ENCODE measurements around the gene TRIM17.

Gene TRIM17

DNA sequence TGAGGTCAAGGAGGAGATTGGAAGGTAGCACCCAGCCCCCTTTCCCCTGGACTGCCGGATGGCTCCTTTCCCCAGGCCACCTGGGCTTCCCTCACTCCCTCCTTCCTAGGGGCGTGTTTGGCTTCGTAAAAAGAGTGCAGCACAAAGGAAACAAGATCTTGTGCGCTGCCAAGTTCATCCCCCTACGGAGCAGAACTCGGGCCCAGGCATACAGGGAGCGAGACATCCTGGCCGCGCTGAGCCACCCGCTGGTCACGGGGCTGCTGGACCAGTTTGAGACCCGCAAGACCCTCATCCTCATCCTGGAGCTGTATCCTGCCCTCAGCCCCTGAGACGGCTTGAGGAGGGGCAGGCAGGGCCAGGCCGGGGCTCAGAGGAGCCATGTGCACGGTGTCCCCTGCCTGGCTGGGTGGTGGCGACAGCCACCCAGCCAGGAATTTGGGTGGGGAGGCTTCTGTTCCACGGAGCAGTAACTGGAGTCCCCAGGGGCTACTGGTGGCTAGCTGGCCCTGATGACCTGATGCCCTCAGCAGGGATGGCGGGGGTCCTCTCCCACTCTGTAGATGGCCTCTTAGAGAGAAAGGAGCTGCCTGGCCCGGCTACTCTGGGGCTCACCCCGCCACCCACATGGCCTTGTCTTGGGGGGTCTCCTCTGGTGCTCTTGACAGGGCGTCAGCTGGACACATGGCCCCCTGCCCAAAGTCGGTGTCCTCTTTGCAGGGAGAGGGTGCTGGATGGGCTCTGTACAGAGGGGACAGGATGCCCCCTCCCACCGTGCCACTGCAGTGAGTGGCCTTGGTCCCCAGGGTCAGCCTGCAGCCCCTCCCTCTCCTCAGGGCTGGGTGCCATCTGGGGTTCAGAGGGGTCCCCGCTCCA is 49.6 kb downstream of the TRIM17 start:
- Histone ChIP-seq H3K4me1 (ENCODE audit: control insufficient read depth in 1 of 2, insufficient read depth in 2 of 2, low read length in 2 of 2) (peaks cover 0 to 3% of the 10 kb centered on the region in 2 donors), H3K36me3 (ENCODE audit: control insufficient read depth in 1 of 2, insufficient read depth in 2 of 2, low read length in 2 of 2) (no peaks in the 10 kb centered on the region), H3K9me3 (ENCODE audit: control insufficient read depth in 1 of 2, low read length in 2 of 2) (no peaks in the 10 kb centered on the region), H3K27ac (ENCODE audit: low read depth, low read length) (no peak overlapping the region), H3K27me3 (ENCODE audit: control insufficient read depth in 1 of 2, insufficient read depth in 2 of 2, low read length in 2 of 2) (peaks cover 6 to 15% of the 10 kb centered on the region in 2 donors), H3K4me3 (ENCODE audit: low read depth in 1 of 2, low read length in 2 of 2) (no peak overlapping the region), H3K9ac (ENCODE audit: low read depth in 1 of 2, low read length in 2 of 2) (no peak overlapping the region)

DNA sequence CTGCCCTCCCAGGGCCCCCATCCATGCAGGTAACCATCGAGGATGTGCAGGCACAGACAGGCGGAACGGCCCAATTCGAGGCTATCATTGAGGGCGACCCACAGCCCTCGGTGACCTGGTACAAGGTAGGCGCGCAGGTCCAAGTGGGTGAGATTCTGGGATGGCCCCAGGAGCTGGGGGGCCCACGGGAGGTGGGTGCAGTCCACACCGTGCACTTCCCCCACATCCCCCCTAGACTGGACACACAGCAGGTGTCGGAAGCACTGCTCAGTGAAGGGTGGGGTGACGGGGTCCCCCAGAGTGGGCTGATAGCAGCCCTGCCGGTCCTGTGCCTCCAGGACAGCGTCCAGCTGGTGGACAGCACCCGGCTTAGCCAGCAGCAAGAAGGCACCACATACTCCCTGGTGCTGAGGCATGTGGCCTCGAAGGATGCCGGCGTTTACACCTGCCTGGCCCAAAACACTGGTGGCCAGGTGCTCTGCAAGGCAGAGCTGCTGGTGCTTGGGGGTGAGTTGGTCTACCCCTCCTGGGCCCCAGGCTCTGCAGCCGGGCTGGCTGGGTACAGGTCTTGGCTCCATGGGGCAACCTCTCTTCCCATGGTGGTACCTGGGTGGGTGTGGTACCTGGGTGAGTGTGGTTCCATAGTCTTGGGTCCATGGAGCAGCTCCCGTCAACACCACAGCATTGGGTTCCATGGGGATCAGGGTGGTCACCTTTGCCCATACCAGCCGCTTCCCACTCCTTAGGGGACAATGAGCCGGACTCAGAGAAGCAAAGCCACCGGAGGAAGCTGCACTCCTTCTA is 50.4 kb downstream of the TRIM17 start:
- H3K27ac ChIP-seq (ENCODE audit: low read depth, low read length) = no peak overlapping the region
- no peaks in the 10 kb centered on the region for H3K36me3 ChIP-seq (ENCODE audit: control insufficient read depth in 1 of 2, insufficient read depth in 2 of 2, low read length in 2 of 2)
- no peaks in the 10 kb centered on the region for H3K9me3 ChIP-seq (ENCODE audit: control insufficient read depth in 1 of 2, low read length in 2 of 2)

DNA sequence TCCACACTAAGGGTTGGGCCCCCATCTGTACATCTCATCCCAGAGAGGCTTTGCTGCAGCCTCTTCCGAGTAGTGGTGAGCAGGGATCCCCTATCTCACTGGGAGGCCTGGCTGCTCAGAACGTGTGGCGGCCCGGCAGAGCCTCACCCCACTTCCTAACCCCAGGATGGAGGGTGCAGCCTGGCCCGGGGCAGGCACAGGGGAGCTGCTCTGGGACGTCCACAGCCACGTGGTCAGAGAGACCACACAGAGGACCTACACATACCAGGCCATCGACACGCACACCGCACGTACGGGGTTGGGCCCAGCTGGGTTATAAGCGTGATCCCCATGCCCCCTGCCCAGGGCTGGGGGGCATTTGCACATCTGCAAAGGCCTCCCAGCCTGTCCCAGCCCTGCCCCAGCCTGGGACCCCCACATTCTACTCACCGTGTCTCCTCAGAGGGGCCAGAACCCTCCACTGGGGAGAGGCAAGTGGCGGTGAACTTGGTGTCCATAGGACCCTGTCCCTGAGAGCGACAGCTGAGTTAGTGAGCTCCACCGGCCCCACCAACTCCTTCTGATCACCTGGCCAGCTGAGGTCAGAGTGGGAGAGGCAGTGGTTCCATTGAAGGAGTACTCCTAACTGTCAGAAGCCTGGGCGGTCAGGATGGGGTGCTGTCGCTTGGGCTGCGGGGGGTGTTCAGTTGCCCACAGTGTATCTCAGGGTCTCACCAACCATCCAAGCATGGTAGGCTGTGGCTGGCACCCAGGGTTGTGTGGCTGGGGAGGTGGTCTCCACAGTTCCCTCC is 51.2 kb downstream of the TRIM17 start:
- Histone ChIP-seq H3K4me1 (ENCODE audit: control insufficient read depth in 1 of 2, insufficient read depth in 2 of 2, low read length in 2 of 2) (no peaks in the 10 kb centered on the region), H3K9ac (ENCODE audit: low read depth in 1 of 2, low read length in 2 of 2) (no peak overlapping the region), H3K27me3 (ENCODE audit: control insufficient read depth in 1 of 2, insufficient read depth in 2 of 2, low read length in 2 of 2) (peaks cover under 1 to 15% of the 10 kb centered on the region in 2 donors), H3K4me3 (ENCODE audit: low read depth in 1 of 2, low read length in 2 of 2) (no peak overlapping the region), H3K9me3 (ENCODE audit: control insufficient read depth in 1 of 2, low read length in 2 of 2) (no peaks in the 10 kb centered on the region), H3K36me3 (ENCODE audit: control insufficient read depth in 1 of 2, insufficient read depth in 2 of 2, low read length in 2 of 2) (no peaks in the 10 kb centered on the region), H3K27ac (ENCODE audit: low read depth, low read length) (no peak overlapping the region)

More for the DNA sequence above, 50.4 kb downstream of the TRIM17 start:
- H3K4me3 ChIP-seq (ENCODE audit: low read depth in 1 of 2, low read length in 2 of 2) = no peak overlapping the region
- H3K27me3 ChIP-seq (ENCODE audit: control insufficient read depth in 1 of 2, insufficient read depth in 2 of 2, low read length in 2 of 2) = peaks cover 6 to 15% of the 10 kb centered on the region in 2 donors
- no peaks in the 10 kb centered on the region for H3K4me1 ChIP-seq (ENCODE audit: control insufficient read depth in 1 of 2, insufficient read depth in 2 of 2, low read length in 2 of 2)
- no peak overlapping the region for H3K9ac ChIP-seq (ENCODE audit: low read depth in 1 of 2, low read length in 2 of 2)

DNA sequence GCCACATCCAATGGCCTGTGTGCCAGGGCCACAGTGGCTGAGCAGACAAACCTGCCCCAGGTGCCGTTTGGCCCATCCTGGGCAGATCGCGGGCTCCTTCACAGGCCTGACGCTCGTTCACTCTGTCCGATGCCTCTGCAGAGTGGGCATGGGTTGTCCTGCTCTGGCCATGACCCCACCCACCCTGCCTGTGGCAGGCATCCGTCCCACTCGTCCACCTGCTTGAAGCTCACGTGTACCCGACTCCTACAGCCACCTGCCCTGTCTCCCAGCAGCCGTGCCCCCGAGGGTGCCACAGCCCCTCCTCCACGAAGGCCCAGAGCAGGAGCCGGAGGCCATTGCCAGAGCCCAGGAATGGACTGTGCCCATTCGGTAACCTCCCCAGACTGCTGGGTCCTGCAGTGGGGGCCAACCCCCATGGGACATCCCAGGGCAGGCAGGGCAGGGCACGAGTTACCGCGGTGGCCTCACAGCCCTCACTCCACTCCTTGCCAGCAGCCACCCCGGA is 51.9 kb downstream of the TRIM17 start:
- no peak overlapping the region for H3K27ac ChIP-seq (ENCODE audit: low read depth, low read length)
- no peaks in the 10 kb centered on the region for H3K4me1 ChIP-seq (ENCODE audit: control insufficient read depth in 1 of 2, insufficient read depth in 2 of 2, low read length in 2 of 2)
- peaks cover 0 to 14% of the 10 kb centered on the region in 2 donors for H3K27me3 ChIP-seq (ENCODE audit: control insufficient read depth in 1 of 2, insufficient read depth in 2 of 2, low read length in 2 of 2)
- no peak overlapping the region for H3K4me3 ChIP-seq (ENCODE audit: low read depth in 1 of 2, low read length in 2 of 2)
- no peaks in the 10 kb centered on the region for H3K9me3 ChIP-seq (ENCODE audit: control insufficient read depth in 1 of 2, low read length in 2 of 2)
- no peaks in the 10 kb centered on the region for H3K36me3 ChIP-seq (ENCODE audit: control insufficient read depth in 1 of 2, insufficient read depth in 2 of 2, low read length in 2 of 2)
- H3K9ac ChIP-seq (ENCODE audit: low read depth in 1 of 2, low read length in 2 of 2) = no peak overlapping the region

DNA sequence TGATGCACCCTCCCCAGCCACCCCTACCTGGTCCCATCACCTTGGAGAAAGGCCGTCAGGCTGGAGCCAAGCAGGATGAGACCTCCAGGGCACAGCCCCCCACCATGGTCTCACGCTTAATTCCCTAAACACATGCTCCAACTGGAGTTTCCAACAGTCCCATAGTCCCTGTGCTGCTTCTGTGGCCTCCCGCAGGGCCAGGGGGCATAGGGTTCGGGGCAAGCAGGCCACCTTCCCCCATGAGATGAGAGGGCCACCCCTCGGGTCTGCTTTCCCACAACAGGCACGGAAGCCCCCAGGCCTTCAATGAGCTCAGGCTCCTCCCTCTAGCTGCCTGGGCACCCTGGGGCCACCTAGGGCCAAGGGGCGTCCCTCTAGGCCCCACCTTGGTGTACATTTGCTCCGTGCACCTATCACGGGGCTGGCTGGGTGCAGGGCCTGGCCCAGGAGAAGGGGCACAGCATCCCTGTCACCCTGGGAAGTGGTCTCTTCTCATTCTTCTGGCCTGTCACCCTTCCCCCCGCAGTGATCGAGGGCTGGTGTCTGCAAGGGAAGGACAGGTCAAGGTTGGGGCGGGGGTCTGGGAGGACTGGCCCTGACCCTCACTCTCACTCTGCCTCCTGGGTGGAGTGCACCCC is 52.5 kb downstream of the TRIM17 start:
- Histone ChIP-seq H3K4me3 (ENCODE audit: low read depth in 1 of 2, low read length in 2 of 2) (no peak overlapping the region), H3K36me3 (ENCODE audit: control insufficient read depth in 1 of 2, insufficient read depth in 2 of 2, low read length in 2 of 2) (no peaks in the 10 kb centered on the region), H3K4me1 (ENCODE audit: control insufficient read depth in 1 of 2, insufficient read depth in 2 of 2, low read length in 2 of 2) (no peaks in the 10 kb centered on the region), H3K27ac (ENCODE audit: low read depth, low read length) (no peak overlapping the region), H3K27me3 (ENCODE audit: control insufficient read depth in 1 of 2, insufficient read depth in 2 of 2, low read length in 2 of 2) (peaks cover 0 to 9% of the 10 kb centered on the region in 2 donors), H3K9ac (ENCODE audit: low read depth in 1 of 2, low read length in 2 of 2) (no peak overlapping the region), H3K9me3 (ENCODE audit: control insufficient read depth in 1 of 2, low read length in 2 of 2) (no peaks in the 10 kb centered on the region)

DNA sequence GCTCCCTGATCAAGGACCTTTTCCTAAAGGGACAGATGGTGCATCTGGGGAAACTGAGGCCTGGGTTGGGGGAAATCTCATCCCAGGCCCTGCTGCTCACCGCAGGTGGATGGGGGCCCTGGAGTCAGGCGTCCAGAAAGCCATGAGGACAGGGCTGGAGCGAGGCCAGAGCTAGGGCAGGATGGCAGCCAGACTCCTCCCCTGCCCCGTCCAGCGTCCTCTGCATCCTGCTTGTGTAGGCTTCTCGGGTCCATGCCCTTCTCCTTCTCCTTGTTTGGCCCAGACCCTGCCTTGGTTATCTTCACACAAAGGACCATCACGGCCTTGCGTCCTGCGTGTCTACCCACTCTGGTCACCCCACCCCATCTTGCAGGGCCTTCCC is 53.0 kb downstream of the TRIM17 start:
- Histone ChIP-seq H3K36me3 (ENCODE audit: control insufficient read depth in 1 of 2, insufficient read depth in 2 of 2, low read length in 2 of 2) (no peaks in the 10 kb centered on the region), H3K4me3 (ENCODE audit: low read depth in 1 of 2, low read length in 2 of 2) (no peak overlapping the region), H3K27ac (ENCODE audit: low read depth, low read length) (no peak overlapping the region), H3K4me1 (ENCODE audit: control insufficient read depth in 1 of 2, insufficient read depth in 2 of 2, low read length in 2 of 2) (no peaks in the 10 kb centered on the region), H3K9me3 (ENCODE audit: control insufficient read depth in 1 of 2, low read length in 2 of 2) (no peaks in the 10 kb centered on the region), H3K27me3 (ENCODE audit: control insufficient read depth in 1 of 2, insufficient read depth in 2 of 2, low read length in 2 of 2) (peaks cover 0 to 6% of the 10 kb centered on the region in 2 donors), H3K9ac (ENCODE audit: low read depth in 1 of 2, low read length in 2 of 2) (no peak overlapping the region)

DNA sequence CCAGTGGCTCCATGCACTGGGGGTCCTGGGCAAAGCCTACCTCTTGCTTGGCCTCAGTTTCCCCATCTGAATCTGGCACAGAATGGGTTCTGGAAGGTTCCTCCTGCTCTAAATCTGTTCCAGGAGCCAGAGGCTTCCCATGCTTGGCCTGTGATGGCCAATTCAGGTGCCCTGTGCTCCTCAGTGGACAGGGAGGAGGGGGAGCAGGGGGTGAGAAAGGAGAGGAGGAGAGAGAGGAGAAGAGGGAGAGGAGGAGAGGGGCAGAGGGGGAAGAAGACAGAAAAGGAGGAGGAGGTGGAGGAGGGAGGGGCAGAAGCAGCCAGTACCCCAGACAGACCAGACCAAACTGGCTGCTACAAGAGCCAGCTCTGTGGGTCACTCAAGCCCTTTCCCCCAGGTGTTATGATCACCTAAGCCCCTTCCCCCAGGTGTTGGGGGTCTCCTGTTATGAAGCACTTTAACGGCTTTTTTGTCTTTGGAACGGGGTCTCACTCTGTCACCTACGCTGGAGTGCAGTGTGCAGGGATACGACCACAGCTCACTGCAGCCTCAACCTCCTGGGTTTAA is 53.7 kb downstream of the TRIM17 start:
- H3K27ac ChIP-seq (ENCODE audit: low read depth, low read length) = no peak overlapping the region
- H3K27me3 ChIP-seq (ENCODE audit: control insufficient read depth in 1 of 2, insufficient read depth in 2 of 2, low read length in 2 of 2) = peaks cover 0 to 6% of the 10 kb centered on the region in 2 donors
- H3K9me3 ChIP-seq (ENCODE audit: control insufficient read depth in 1 of 2, low read length in 2 of 2) = no peaks in the 10 kb centered on the region
- no peaks in the 10 kb centered on the region for H3K4me1 ChIP-seq (ENCODE audit: control insufficient read depth in 1 of 2, insufficient read depth in 2 of 2, low read length in 2 of 2)
- H3K9ac ChIP-seq (ENCODE audit: low read depth in 1 of 2, low read length in 2 of 2) = no peak overlapping the region
- H3K4me3 ChIP-seq (ENCODE audit: low read depth in 1 of 2, low read length in 2 of 2) = no peak overlapping the region
- no peaks in the 10 kb centered on the region for H3K36me3 ChIP-seq (ENCODE audit: control insufficient read depth in 1 of 2, insufficient read depth in 2 of 2, low read length in 2 of 2)

DNA sequence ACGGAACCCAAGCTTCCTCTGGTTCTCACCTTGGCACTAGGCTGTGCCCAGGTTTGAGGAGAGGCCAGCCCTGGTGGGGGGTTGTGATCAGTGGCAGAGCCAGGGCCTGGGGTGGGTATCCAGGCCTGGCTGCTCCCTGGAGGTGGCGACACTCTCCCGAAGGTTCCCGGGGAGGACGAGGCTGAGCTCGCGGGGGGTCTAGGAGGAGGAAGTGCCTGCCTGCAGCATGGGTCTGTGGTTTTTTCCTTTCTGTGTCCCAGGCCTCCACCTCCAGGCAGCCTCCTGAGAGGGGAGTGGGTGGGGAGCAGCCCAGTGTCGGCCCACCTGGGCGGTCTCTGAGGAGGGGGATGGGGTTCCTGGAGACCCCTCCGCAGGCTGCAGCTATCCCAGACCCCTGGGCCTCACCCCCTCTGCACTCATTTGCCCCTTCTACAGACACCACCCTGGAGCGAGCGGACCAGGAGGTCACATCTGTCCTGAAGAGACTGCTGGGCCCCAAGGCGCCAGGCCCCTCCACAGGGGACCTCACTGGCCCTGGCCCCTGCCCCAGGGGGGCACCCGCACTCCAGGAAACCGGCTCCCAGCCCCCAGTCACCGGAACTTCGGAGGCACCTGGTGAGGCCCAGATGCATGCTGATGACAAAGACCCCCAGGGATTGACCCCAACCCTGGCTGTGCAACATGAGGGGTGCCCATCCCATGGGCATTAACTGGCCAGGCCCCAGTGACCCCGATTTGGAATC is 54.3 kb downstream of the TRIM17 start:
- Histone ChIP-seq H3K4me3 (ENCODE audit: low read depth in 1 of 2, low read length in 2 of 2) (no peak overlapping the region), H3K27me3 (ENCODE audit: control insufficient read depth in 1 of 2, insufficient read depth in 2 of 2, low read length in 2 of 2) (peaks cover 0 to 6% of the 10 kb centered on the region in 2 donors), H3K4me1 (ENCODE audit: control insufficient read depth in 1 of 2, insufficient read depth in 2 of 2, low read length in 2 of 2) (no peaks in the 10 kb centered on the region), H3K9ac (ENCODE audit: low read depth in 1 of 2, low read length in 2 of 2) (no peak overlapping the region), H3K27ac (ENCODE audit: low read depth, low read length) (no peak overlapping the region), H3K36me3 (ENCODE audit: control insufficient read depth in 1 of 2, insufficient read depth in 2 of 2, low read length in 2 of 2) (no peaks in the 10 kb centered on the region), H3K9me3 (ENCODE audit: control insufficient read depth in 1 of 2, low read length in 2 of 2) (no peaks in the 10 kb centered on the region)

Data from duodenal mucosa (tissue), 2 donors.